Activated CD4-positive, alpha-beta T cell treated with anti-CD3 and anti-CD28 coated beads, Interleukin-2, amount 50 U/mL, for 16 hours (primary cell): ENCODE measurements around the gene EEA1.

Source experiments
- DNase-seq: peaks from one replicate; pipeline ENCODE4 v3.0.0-alpha.2; 2020

Gene EEA1

GRCh38 chr12:92879698-92880322, 49.3 kb downstream of the EEA1 start:
- no peak for DNase-seq

GRCh38 chr12:92877904-92878303, 51.2 kb downstream of the EEA1 start:
- DNase-seq: no peak

- no peak for DNase-seq
These were observed 52.6 kb downstream of the EEA1 start for GRCh38 chr12:92876496-92876895.

GRCh38 chr12:92871116-92871515, 58.0 kb downstream of the EEA1 start:
- no peak for DNase-seq

- no peak for DNase-seq
These were observed 62.7 kb downstream of the EEA1 start for GRCh38 chr12:92866418-92866817.

- DNase-seq: no peak
These were observed 65.8 kb downstream of the EEA1 start for GRCh38 chr12:92863251-92863650.

GRCh38 chr12:92861381-92861780, 67.7 kb downstream of the EEA1 start:
- no peak for DNase-seq

- no peak for DNase-seq
These were observed 68.6 kb downstream of the EEA1 start for GRCh38 chr12:92860521-92860920.

GRCh38 chr12:92859650-92860386, 69.3 kb downstream of the EEA1 start:
- no peak for DNase-seq

- DNase-seq: no peak
These were observed 71.3 kb downstream of the EEA1 start for GRCh38 chr12:92857818-92858217.

GRCh38 chr12:92854344-92854743, 74.8 kb downstream of the EEA1 start:
- no peak for DNase-seq

- DNase-seq: no peak
These were observed 80.4 kb downstream of the EEA1 start for GRCh38 chr12:92848740-92849139.

GRCh38 chr12:92847368-92847767, 81.7 kb downstream of the EEA1 start:
- no peak for DNase-seq

GRCh38 chr12:92845329-92845728, 83.8 kb downstream of the EEA1 start:
- no peak for DNase-seq

GRCh38 chr12:92844151-92844763, 84.8 kb downstream of the EEA1 start:
- DNase-seq: no peak

GRCh38 chr12:92829686-92830282, 99.3 kb downstream of the EEA1 start:
- DNase-seq: no peak

- no peak for DNase-seq
These were observed 100.5 kb downstream of the EEA1 start for GRCh38 chr12:92828565-92828964.

GRCh38 chr12:92827836-92828431, 101.2 kb downstream of the EEA1 start:
- peak; percentile 28 for DNase-seq

- no peak for DNase-seq
These were observed 108.0 kb downstream of the EEA1 start for GRCh38 chr12:92821142-92821541.

- no peak for DNase-seq
These were observed 114.5 kb downstream of the EEA1 start for GRCh38 chr12:92814584-92814983.

GRCh38 chr12:92810370-92810769, 118.7 kb downstream of the EEA1 start:
- no peak for DNase-seq

GRCh38 chr12:92803903-92804302, 125.2 kb downstream of the EEA1 start:
- DNase-seq: no peak

GRCh38 chr12:92802906-92803305, 126.2 kb downstream of the EEA1 start:
- no peak for DNase-seq

- DNase-seq: no peak
These were observed 132.4 kb downstream of the EEA1 start for GRCh38 chr12:92796650-92797049.
